ENCODE measurements around the gene NCAPH2.

- TF ChIP-seq CTCF (IDR thresholded peaks at IDR 0.05) (no peak), POLR2A (IDR thresholded peaks at IDR 0.05) (no peak)
Observed at GRCh38 chr22:50479721-50480120, 28.3 kb upstream of the NCAPH2 start.
